Measurements from ENCODE around the gene DNAH10.

GRCh38 chr12:123787466-123787865 lies 25.4 kb downstream of the DNAH10 start:
- no peak for TF ChIP-seq POLR2A (IDR thresholded peaks at IDR 0.05)
- TF ChIP-seq, protein P1, sequence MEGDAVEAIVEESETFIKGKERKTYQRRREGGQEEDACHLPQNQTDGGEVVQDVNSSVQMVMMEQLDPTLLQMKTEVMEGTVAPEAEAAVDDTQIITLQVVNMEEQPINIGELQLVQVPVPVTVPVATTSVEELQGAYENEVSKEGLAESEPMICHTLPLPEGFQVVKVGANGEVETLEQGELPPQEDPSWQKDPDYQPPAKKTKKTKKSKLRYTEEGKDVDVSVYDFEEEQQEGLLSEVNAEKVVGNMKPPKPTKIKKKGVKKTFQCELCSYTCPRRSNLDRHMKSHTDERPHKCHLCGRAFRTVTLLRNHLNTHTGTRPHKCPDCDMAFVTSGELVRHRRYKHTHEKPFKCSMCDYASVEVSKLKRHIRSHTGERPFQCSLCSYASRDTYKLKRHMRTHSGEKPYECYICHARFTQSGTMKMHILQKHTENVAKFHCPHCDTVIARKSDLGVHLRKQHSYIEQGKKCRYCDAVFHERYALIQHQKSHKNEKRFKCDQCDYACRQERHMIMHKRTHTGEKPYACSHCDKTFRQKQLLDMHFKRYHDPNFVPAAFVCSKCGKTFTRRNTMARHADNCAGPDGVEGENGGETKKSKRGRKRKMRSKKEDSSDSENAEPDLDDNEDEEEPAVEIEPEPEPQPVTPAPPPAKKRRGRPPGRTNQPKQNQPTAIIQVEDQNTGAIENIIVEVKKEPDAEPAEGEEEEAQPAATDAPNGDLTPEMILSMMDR (IDR thresholded peaks at IDR 0.05), result no peak
- no peak for TF ChIP-seq POLR2AphosphoS5 (IDR thresholded peaks at IDR 0.05)
